GM23338 (cell line): ENCODE measurements around the gene STT3B.

Experiments
- CTCF ChIP-seq, 2 experiments: fragments of 200-600 bp in 1 of 2; sonication (generic) in 1 of 2; conservative IDR thresholded peaks; 2 replicates each; pipeline versions ENCODE4 v1.5.1 to v1.6.1; 2016 to 2017; ENCODE audit warnings: antibody characterized with exemption in 2 of 2, low read depth in 2 of 2, mild to moderate bottlenecking in 2 of 2, moderate library complexity in 1 of 2
- EZH2 ChIP-seq: fragments of 200-600 bp; sonication (generic); IDR thresholded peaks from one replicate; pipeline ENCODE4 v1.8.0; 2017; ENCODE audit warnings: antibody characterized with exemption, mild to moderate bottlenecking, low read depth; ENCODE audit not compliant: unreplicated experiment
- EZH2phosphoT487 ChIP-seq: fragments of 200-600 bp; sonication (generic); IDR thresholded peaks from one replicate; pipeline ENCODE4 v1.8.1; 2018; ENCODE audit warnings: antibody characterized with exemption; ENCODE audit not compliant: unreplicated experiment
- JUNB ChIP-seq: IDR thresholded peaks from one replicate; pipeline ENCODE4 v1.6.1; 2016; ENCODE audit warnings: antibody characterized with exemption; ENCODE audit not compliant: unreplicated experiment
- NANOG ChIP-seq: IDR thresholded peaks from 2 replicates; pipeline ENCODE4 v1.6.1; 2016; ENCODE audit warnings: antibody characterized with exemption, borderline replicate concordance
- POLR2AphosphoS5 ChIP-seq: IDR thresholded peaks from 2 replicates; pipeline ENCODE4 v1.6.1; 2016; ENCODE audit warnings: antibody characterized with exemption, low read depth
- REST ChIP-seq: IDR thresholded peaks from one replicate; pipeline ENCODE4 v1.6.1; 2018; ENCODE audit warnings: antibody characterized with exemption; ENCODE audit not compliant: unreplicated experiment

GRCh38 chr3:31538801-31539200, 6.1 kb downstream of the STT3B start:
- TF ChIP-seq POLR2AphosphoS5 (no peak), CTCF (conservative IDR thresholded peaks at IDR 0.05; ENCODE audit: low read depth in 2 of 2) (no peak), EZH2 (no peak), REST (no peak), NANOG (no peak), EZH2phosphoT487 (no peak), JUNB (no peak)
